Peyer's patch (tissue), 4 donors: ENCODE measurements around the gene ZMIZ1. TPM values are rescaled to one million over a fixed set of nuclear protein-coding genes. Genes with fewer than 3 reads are reported as not detected.

Source experiments
- DNase-seq, 3 donors: peaks; one replicate each; pipeline ENCODE4 v3.0.0-alpha.2; 2017 to 2019
- H3K27ac ChIP-seq, 4 donors: fragments of 200-600 bp; sonication (generic); one replicate each; pipeline ENCODE4 v1.5.1; 2016 to 2019
- H3K27me3 ChIP-seq, 2 donors: fragments of 200-600 bp; sonication (generic); one replicate each; pipeline ENCODE4 v1.5.1; 2019
- H3K36me3 ChIP-seq, 3 donors: fragments of 200-600 bp; sonication (generic); one replicate each; pipeline ENCODE4 v1.5.1; 2016 to 2019
- H3K4me1 ChIP-seq, 4 donors: fragments of 200-600 bp; sonication (generic); one replicate each; pipeline ENCODE4 v1.5.1; 2016 to 2019
- H3K4me3 ChIP-seq, 4 donors: fragments of 200-600 bp; sonication (generic); 1 replicate in 3 of 4; 2 replicates in 1 of 4; pipeline ENCODE4 v1.5.1; 2016 to 2019; ENCODE audit warnings: mild to moderate bottlenecking in 1 of 4
- H3K9me3 ChIP-seq, 4 donors: fragments of 200-600 bp; sonication (generic); one replicate each; pipeline ENCODE4 v1.5.1; 2016 to 2019; ENCODE audit warnings: mild to moderate bottlenecking in 1 of 4
- POLR2A ChIP-seq, 2 donors: fragments of 450-650 bp; IDR thresholded peaks; one replicate each; pipeline ENCODE4 v1.5.1; 2017; ENCODE audit warnings: antibody characterized with exemption in 2 of 2, mild to moderate bottlenecking in 2 of 2, moderate library complexity in 2 of 2
- total RNA-seq, 4 donors: library from RNA; depleted of rRNA; stranded (reverse); fragments of >200 nt; gene quantifications; one replicate each; pipeline ENCODE4 v1.1.0, GENCODE V29; 2016
- TF ChIP-seq, protein P1 (sequence below), 6 experiments: fragments of 450-650 bp in 4 of 6; fragments of 200-600 bp in 2 of 6; sonication (generic) in 1 of 6; IDR thresholded peaks; one replicate each; pipeline ENCODE4 v1.5.1; 2017 to 2019; ENCODE audit warnings: antibody characterized with exemption in 6 of 6, mild to moderate bottlenecking in 3 of 6, moderate library complexity in 1 of 6

Gene ZMIZ1
- total RNA-seq, 4 donors from 2014 or later, result 40.4 to 86.7 (median 73.2) TPM

DNA sequence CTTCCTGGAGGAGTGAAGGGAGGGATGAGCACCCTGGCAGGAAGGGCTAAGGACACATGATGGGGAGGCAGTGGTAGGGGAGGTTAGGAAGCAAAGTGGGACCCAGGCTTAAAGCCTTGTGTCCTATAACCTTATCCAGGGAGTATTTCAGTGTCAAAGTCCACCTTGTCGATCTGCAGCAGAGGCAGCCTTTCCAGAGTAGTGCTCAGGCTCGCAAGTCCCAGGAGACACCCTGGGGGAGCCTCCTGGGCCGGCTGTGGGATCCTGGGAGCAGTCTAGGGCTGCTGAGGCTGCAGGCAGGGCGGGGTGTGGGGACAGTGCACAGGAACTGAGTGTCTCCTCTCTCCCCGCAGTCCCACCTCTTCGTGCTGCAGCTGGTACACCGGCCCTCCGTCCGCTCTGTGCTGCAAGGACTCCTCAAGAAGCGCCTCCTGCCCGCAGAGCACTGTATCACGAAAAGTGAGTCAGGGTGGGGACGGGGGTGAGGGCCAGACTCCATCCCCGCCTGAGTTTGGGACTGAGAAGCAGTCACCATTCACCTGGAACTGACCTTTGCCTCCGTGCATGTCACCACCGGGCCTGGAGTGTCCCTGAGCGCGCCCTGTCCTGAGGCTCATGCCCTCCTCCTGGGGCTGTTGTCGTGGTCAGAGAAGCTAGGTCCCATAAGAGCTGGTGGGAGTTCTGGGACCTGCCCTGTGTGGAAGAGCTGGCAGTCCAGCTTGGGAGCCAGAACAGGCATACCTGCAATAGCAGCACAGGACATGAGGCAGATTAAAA is 233.2 kb downstream of the ZMIZ1 start:
- Histone ChIP-seq H3K27me3 (no peaks in the 10 kb centered on the region), H3K4me3 (no peak overlapping the region), H3K4me1 (peaks cover 0 to 6% (median 0%) of the 10 kb centered on the region in 4 donors), H3K9me3 (no peaks in the 10 kb centered on the region), H3K27ac (peak overlapping the region in 1 of 4 donors; percentile 35), H3K36me3 (peaks cover 0 to 100% (median 0%) of the 10 kb centered on the region in 3 donors)
- no peak for DNase-seq
- no peak for TF ChIP-seq POLR2A (IDR thresholded peaks at IDR 0.05)
- TF ChIP-seq, protein P1, sequence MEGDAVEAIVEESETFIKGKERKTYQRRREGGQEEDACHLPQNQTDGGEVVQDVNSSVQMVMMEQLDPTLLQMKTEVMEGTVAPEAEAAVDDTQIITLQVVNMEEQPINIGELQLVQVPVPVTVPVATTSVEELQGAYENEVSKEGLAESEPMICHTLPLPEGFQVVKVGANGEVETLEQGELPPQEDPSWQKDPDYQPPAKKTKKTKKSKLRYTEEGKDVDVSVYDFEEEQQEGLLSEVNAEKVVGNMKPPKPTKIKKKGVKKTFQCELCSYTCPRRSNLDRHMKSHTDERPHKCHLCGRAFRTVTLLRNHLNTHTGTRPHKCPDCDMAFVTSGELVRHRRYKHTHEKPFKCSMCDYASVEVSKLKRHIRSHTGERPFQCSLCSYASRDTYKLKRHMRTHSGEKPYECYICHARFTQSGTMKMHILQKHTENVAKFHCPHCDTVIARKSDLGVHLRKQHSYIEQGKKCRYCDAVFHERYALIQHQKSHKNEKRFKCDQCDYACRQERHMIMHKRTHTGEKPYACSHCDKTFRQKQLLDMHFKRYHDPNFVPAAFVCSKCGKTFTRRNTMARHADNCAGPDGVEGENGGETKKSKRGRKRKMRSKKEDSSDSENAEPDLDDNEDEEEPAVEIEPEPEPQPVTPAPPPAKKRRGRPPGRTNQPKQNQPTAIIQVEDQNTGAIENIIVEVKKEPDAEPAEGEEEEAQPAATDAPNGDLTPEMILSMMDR (IDR thresholded peaks at IDR 0.05), result no peak

DNA sequence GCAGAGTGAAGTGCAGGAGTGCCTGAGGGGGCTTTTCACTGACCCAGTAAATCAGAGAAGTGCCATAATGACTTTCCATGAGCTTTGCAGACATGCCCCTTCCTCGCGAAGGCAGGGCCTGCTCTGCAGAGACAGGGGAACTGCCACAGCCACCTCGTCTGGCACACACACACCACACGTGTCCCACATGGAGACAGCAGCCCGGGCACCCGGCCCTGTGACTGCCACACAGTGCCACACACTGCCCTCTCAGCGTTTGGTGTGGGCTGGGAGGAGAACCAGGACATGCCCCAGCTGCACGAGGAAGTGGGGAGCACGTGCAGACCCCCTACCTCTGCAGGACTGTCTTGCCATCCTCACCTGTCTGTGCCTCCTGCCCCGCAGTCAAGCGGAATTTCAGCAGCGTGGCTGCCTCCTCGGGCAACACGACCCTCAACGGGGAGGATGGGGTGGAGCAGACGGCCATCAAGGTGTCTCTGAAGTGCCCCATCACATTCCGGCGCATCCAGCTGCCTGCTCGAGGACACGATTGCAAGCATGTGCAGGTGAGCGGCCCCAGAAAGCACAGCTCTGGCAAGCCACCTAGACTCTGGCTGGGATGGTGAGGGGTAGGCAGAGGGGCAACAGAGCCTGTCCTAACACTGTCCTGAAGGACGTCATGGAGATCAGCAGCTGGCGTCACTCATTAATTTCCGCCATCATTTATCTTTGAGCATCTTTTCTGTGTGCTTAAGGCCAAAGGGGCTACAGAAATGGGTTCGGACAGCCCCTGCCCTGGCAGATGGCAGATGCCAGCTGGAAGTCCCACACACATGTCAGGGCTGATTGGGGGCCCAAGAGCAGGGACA is 235.1 kb downstream of the ZMIZ1 start:
- TF ChIP-seq, protein P1 (IDR thresholded peaks at IDR 0.05), result no peak
- TF ChIP-seq POLR2A (IDR thresholded peaks at IDR 0.05), result no peak
- Histone ChIP-seq H3K27ac (no peak overlapping the region), H3K4me3 (no peak overlapping the region), H3K4me1 (no peaks in the 10 kb centered on the region), H3K36me3 (peaks cover 0 to 100% (median 0%) of the 10 kb centered on the region in 3 donors), H3K27me3 (no peaks in the 10 kb centered on the region), H3K9me3 (no peaks in the 10 kb centered on the region)
- no peak for DNase-seq

DNA sequence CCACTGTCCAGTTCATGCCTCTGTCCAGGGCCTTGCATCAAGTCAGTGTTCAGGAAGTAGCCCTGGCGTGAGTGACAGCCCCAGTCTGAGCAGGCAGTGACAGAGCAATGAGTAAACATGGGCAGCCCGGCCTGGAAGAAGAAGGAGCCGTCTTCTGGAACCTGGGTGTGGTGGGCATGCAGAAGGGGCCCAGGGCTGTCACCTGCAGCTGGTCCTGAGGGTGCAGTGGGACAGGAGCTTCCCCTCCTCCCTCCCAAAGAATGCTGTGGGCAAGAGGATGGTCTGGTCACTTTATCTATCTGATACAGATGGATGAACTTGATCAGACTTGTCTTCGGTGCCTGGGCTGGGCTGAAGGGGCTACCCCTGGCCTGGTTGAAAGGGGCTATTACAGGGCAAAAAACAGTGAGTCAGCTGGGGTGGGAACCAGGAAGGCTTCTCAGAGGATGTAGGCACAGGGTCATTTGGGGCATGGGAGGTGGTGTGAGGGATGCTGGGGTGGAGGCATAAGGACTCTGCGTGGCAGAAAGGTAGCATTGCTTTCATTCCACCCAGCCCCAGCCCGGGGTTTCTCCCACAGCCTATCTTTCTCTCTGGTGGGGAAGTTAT is 235.8 kb downstream of the ZMIZ1 start:
- Histone ChIP-seq H3K27ac (no peak overlapping the region), H3K36me3 (peaks cover 0 to 100% (median 0%) of the 10 kb centered on the region in 3 donors), H3K27me3 (no peaks in the 10 kb centered on the region), H3K4me1 (no peaks in the 10 kb centered on the region), H3K4me3 (no peak overlapping the region), H3K9me3 (no peaks in the 10 kb centered on the region)
- TF ChIP-seq, protein P1 (IDR thresholded peaks at IDR 0.05), result no peak
- TF ChIP-seq POLR2A (IDR thresholded peaks at IDR 0.05), result no peak
- DNase-seq, result no peak

DNA sequence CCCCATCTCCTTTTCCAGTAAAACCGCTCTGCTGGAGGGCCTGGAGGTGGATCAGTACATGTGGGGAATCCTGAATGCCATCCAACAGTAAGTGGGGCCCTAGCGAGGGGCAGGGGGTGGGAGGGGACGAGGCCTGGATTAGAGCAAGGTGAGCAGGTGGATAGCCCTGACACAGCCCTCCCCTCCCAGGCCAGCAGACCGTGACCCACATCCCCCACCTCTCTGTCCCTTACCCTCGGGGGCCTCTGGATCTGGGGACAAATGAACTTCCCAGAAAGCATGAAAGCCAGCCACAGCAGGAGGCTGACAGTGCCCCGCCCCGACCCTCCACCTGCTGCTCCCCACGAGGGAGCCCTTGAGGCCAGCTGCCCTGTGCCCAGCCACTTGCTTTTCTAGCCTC is 236.7 kb downstream of the ZMIZ1 start:
- DNase-seq, result no peak
- Histone ChIP-seq H3K4me1 (no peaks in the 10 kb centered on the region), H3K27ac (no peak overlapping the region), H3K27me3 (no peaks in the 10 kb centered on the region), H3K9me3 (no peaks in the 10 kb centered on the region), H3K36me3 (peaks cover 0 to 99% (median 0%) of the 10 kb centered on the region in 3 donors), H3K4me3 (no peak overlapping the region)
- TF ChIP-seq, protein P1 (IDR thresholded peaks at IDR 0.05), result no peak
- no peak for TF ChIP-seq POLR2A (IDR thresholded peaks at IDR 0.05)

DNA sequence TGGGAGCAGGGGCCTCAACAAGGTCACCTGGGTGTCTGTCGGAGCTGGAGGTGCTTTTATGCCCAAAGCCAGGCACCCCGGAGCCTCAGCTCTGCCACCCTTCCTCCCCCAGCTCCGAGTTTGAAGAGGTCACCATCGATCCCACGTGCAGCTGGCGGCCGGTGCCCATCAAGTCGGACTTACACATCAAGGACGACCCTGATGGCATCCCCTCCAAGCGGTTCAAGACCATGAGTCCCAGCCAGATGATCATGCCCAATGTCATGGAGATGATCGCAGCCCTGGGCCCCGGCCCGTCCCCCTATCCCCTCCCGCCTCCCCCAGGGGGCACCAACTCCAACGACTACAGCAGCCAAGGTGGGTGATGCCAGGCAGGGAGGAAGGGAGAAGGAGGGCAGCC is 237.2 kb downstream of the ZMIZ1 start:
- no peak for TF ChIP-seq POLR2A (IDR thresholded peaks at IDR 0.05)
- TF ChIP-seq, protein P1 (IDR thresholded peaks at IDR 0.05), result no peak
- no peaks in the 10 kb centered on the region for H3K9me3 ChIP-seq
- no peaks in the 10 kb centered on the region for H3K27me3 ChIP-seq
- H3K27ac ChIP-seq, result no peak overlapping the region
- H3K36me3 ChIP-seq, result peaks cover 0 to 99% (median 0%) of the 10 kb centered on the region in 3 donors
- H3K4me3 ChIP-seq, result no peak overlapping the region
- no peak for DNase-seq
- H3K4me1 ChIP-seq, result no peaks in the 10 kb centered on the region
